Spleen (tissue), 11 donors: Measurements from ENCODE around the gene CCDC78. TPM values are rescaled to one million over a fixed set of nuclear protein-coding genes. Genes with fewer than 3 reads are reported as not detected.

Experiments used
- DNase-seq: peaks from one replicate; pipeline ENCODE4 v3.0.0-alpha.2; 2020
- H3K27ac ChIP-seq, 8 donors: fragments of 200-600 bp; sonication (generic) in 7 of 8; 1 replicate in 4 of 8; 2 replicates in 4 of 8; pipeline versions ENCODE4 v1.5.0 to v1.8.0; 2016 to 2021; ENCODE audit warnings: inconsistent platforms in 4 of 8, mild to moderate bottlenecking in 4 of 8, moderate library complexity in 1 of 8
- H3K27me3 ChIP-seq, 7 donors: fragments of 200-600 bp; sonication (generic) in 6 of 7; replicated peaks in 1 of 7; 1 replicate in 4 of 7; 2 replicates in 3 of 7; pipeline versions ENCODE4 v1.5.0 to v1.8.0; 2016 to 2021; ENCODE audit warnings: inconsistent platforms in 3 of 7, mild to moderate bottlenecking in 1 of 7
- H3K36me3 ChIP-seq, 6 donors: fragments of 200-600 bp; sonication (generic) in 5 of 6; 1 replicate in 4 of 6; 2 replicates in 2 of 6; pipeline versions ENCODE4 v1.5.0 to v1.8.0; 2016 to 2021; ENCODE audit warnings: inconsistent platforms in 2 of 6
- H3K4me1 ChIP-seq, 6 donors: fragments of 200-600 bp; sonication (generic) in 5 of 6; 1 replicate in 3 of 6; 2 replicates in 3 of 6; pipeline versions ENCODE4 v1.5.0 to v1.8.0; 2016 to 2021; ENCODE audit warnings: inconsistent platforms in 3 of 6
- H3K4me3 ChIP-seq, 8 donors: fragments of 200-600 bp; sonication (generic) in 7 of 8; 1 replicate in 4 of 8; 2 replicates in 4 of 8; pipeline versions ENCODE4 v1.5.0 to v1.8.0; 2016 to 2021; ENCODE audit warnings: inconsistent platforms in 4 of 8, mild to moderate bottlenecking in 4 of 8, moderate library complexity in 2 of 8
- H3K9me3 ChIP-seq, 8 donors: fragments of 200-600 bp; sonication (generic) in 7 of 8; 1 replicate in 4 of 8; 2 replicates in 4 of 8; pipeline versions ENCODE4 v1.5.0 to v1.8.0; 2016 to 2021; ENCODE audit warnings: inconsistent platforms in 4 of 8
- CTCF ChIP-seq, 11 experiments: fragments of 200-600 bp in 7 of 11; fragments of 450-650 bp in 4 of 11; sonication (generic) in 4 of 11; IDR thresholded peaks in 8 of 11; conservative IDR thresholded peaks in 3 of 11; 1 replicate in 7 of 11; 2 replicates in 4 of 11; pipeline versions ENCODE4 v1.4.0 to v1.8.0; 2016 to 2021; ENCODE audit warnings: antibody characterized with exemption in 11 of 11, inconsistent platforms in 4 of 11, mild to moderate bottlenecking in 1 of 11
- POLR2A ChIP-seq, 3 donors: fragments of 450-650 bp; IDR thresholded peaks; one replicate each; pipeline ENCODE4 v1.5.1; 2017; ENCODE audit warnings: antibody characterized with exemption in 3 of 3, mild to moderate bottlenecking in 1 of 3
- POLR2AphosphoS5 ChIP-seq, 3 donors: sonication (generic); formaldehyde crosslinking; IDR thresholded peaks; one replicate each; pipeline ENCODE4 v1.5.1; 2017; ENCODE audit warnings: antibody characterized with exemption in 3 of 3
- WGBS, 5 donors: extraction: QIAGEN DNeasy Blood & Tissue Kit in 3 of 5; methylation state at CpG; one replicate each; pipeline versions ENCODE4 v1.1.5 to v1.1.7; 2013 to 2018; 5-methylcytosine and 5-hydroxymethylcytosine counted together
- intact Hi-C: fragments of 100-400 bp; cut with DNase I; formaldehyde crosslinking; loops from one replicate; pipeline ENCODE4 v1.15.0; 2023; ENCODE audit warnings: low total_unique reads
- polyA plus RNA-seq, 3 donors: library from polyadenylated mRNA; stranded (reverse); fragments of 200-250 nt; gene quantifications; one replicate each; pipeline ENCODE4 v1.2.1, GENCODE V29; 2013
- total RNA-seq, 7 donors: library from RNA; depleted of rRNA in 3 of 7; stranded (reverse); fragments of >200 nt in 3 of 7; fragmentation: NEBNext Ultra II Directional in 4 of 7; extraction: Animal tissue kit (Norgen Biotek cat#: 25700) in 4 of 7; gene quantifications; one replicate each; pipeline versions ENCODE4 v1.1.0 to v1.2.1, GENCODE V29; 2016 to 2021
- donor health status: healthy with polysubstance abuse.
- donor health status: DM: no; HTN: no; CAD: no; lungs with moderate emphysema.
- donor health status: DM: no; HTN: no; CAD: no.
- donor health status: Bipolar disorder and iron deficiency.
- donor health status: healthy.
- donor health status: DM: no; HTN: no; CAD: no.
- donor health status: DM: yes; HTN: yes; CAD: no.

CCDC78 gene
- total and polyA plus RNA-seq, 10 donors, result 2.9 to 23.7 (median 7.2) TPM

GRCh38 chr16:732332-732731 lies 6.1 kb upstream of the CCDC78 start:
- DNase-seq, result no peak
- 93 to 95% (median 95%) methylated on average over 12 of the region's 12 CpGs for WGBS, 5 donors
- intact Hi-C loops, result no loop called here

GRCh38 chr16:730666-731509 lies 4.6 kb upstream of the CCDC78 start:
- Histone ChIP-seq H3K27ac (no peak overlapping the region), H3K9me3 (no peaks in the 10 kb centered on the region), H3K4me3 (no peak overlapping the region), H3K4me1 (peaks cover 5 to 34% (median 31%) of the 10 kb centered on the region in 6 donors), H3K27me3 (peaks cover 0 to 35% (median 18%) of the 10 kb centered on the region in 7 donors), H3K36me3 (peaks cover 0 to 69% (median 43%) of the 10 kb centered on the region in 6 donors)
- intact Hi-C loops, result no loop called here
- peak; percentile 72 for DNase-seq
- WGBS, 5 donors, result 84 to 93% (median 89%) methylated on average over 17 to 22 of the region's 22 CpGs
- TF ChIP-seq POLR2AphosphoS5 (IDR thresholded peaks at IDR 0.05), result peak in 2 of 3 donors; percentile 1 to 2
- no peak for TF ChIP-seq POLR2A (IDR thresholded peaks at IDR 0.05)

More at GRCh38 chr16:732332-732731, 6.1 kb upstream of the CCDC78 start:
- no peak for TF ChIP-seq CTCF (IDR thresholded peaks at IDR 0.05 in 8 of 11, conservative IDR thresholded peaks at IDR 0.05 in 3 of 11)
- TF ChIP-seq POLR2AphosphoS5 (IDR thresholded peaks at IDR 0.05), result no peak
- no peak for TF ChIP-seq POLR2A (IDR thresholded peaks at IDR 0.05)
- H3K36me3 ChIP-seq, result peaks cover 0 to 84% (median 58%) of the 10 kb centered on the region in 6 donors
- H3K27ac ChIP-seq, result no peak overlapping the region
- H3K4me3 ChIP-seq, result no peak overlapping the region
- peaks cover 0 to 31% (median 19%) of the 10 kb centered on the region in 6 donors for H3K4me1 ChIP-seq
- H3K27me3 ChIP-seq, result peaks cover 0 to 21% (median 8%) of the 10 kb centered on the region in 7 donors
- no peaks in the 10 kb centered on the region for H3K9me3 ChIP-seq

GRCh38 chr16:729768-730665 lies 3.8 kb upstream of the CCDC78 start:
- no peak overlapping the region for H3K4me3 ChIP-seq
- H3K4me1 ChIP-seq, result peaks cover 5 to 39% (median 33%) of the 10 kb centered on the region in 6 donors
- H3K27me3 ChIP-seq, result peaks cover 0 to 42% (median 18%) of the 10 kb centered on the region in 7 donors
- H3K27ac ChIP-seq, result no peak overlapping the region
- H3K36me3 ChIP-seq, result peaks cover 0 to 61% (median 34%) of the 10 kb centered on the region in 6 donors
- DNase-seq, result peak; percentile 79
- TF ChIP-seq POLR2AphosphoS5 (IDR thresholded peaks at IDR 0.05) (peak in 2 of 3 donors; percentile 26 to 65), POLR2A (IDR thresholded peaks at IDR 0.05) (no peak)
- H3K9me3 ChIP-seq, result no peaks in the 10 kb centered on the region
- WGBS, 5 donors, result 91 to 96% (median 92%) methylated on average over 28 to 37 of the region's 37 CpGs
- intact Hi-C loops, result no loop called here

GRCh38 chr16:728890-729744 lies 2.9 kb upstream of the CCDC78 start:
- intact Hi-C loops, result no loop called here

More at GRCh38 chr16:728890-729744, 2.9 kb upstream of the CCDC78 start:
- peaks cover 0 to 42% (median 18%) of the 10 kb centered on the region in 7 donors for H3K27me3 ChIP-seq
- WGBS, 5 donors, result 61 to 76% (median 67%) methylated on average over 36 to 55 of the region's 55 CpGs
- H3K36me3 ChIP-seq, result peaks cover 0 to 52% (median 25%) of the 10 kb centered on the region in 6 donors
- H3K4me3 ChIP-seq, result peak overlapping the region in 4 of 8 donors; percentile 60 to 83 (median 64)
- peaks cover 5 to 39% (median 34%) of the 10 kb centered on the region in 6 donors for H3K4me1 ChIP-seq
- DNase-seq, result peak; percentile 81
- TF ChIP-seq POLR2A (IDR thresholded peaks at IDR 0.05), result no peak
- TF ChIP-seq POLR2AphosphoS5 (IDR thresholded peaks at IDR 0.05), result peak in 1 of 3 donors; percentile 33
- H3K27ac ChIP-seq, result peak overlapping the region in 4 of 8 donors; percentile 73 to 90 (median 82)
- no peaks in the 10 kb centered on the region for H3K9me3 ChIP-seq
